HG02759 (cell line): ENCODE data around the gene TNRC6A.

Experiments
- ATAC-seq: cut with Tn5 transposase; IDR thresholded peaks from one replicate; pipeline ENCODE4 v1.9.1; 2021; ENCODE audit warnings: mild to moderate bottlenecking, moderate library complexity; ENCODE audit not compliant: unreplicated experiment

TNRC6A gene

GRCh38 chr16:24755201-24755874, 25.9 kb downstream of the TNRC6A start:
- ATAC-seq, result no peak

- no peak for ATAC-seq
Observed at GRCh38 chr16:24758373-24758772, 28.9 kb downstream of the TNRC6A start.

DNA sequence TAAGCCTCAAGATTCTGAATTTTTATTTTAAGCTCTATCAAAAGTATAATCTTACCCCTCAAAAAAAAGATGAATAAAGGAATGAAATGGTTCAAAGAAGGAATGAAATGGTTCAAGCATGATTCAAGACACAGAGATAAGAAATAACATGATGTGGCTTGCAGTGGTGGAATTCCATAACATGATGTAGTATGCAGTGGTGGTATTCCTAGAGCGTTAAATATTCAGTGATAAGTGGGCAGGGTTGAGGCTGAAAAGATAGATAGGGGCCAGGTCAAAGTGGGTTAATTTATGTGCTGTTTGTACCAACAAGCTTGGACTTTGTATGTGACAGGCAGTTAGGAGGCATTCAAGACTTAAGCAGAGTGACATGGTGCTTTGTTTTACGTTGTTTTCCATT, 29.6 kb downstream of the TNRC6A start:
- ATAC-seq, result no peak

DNA sequence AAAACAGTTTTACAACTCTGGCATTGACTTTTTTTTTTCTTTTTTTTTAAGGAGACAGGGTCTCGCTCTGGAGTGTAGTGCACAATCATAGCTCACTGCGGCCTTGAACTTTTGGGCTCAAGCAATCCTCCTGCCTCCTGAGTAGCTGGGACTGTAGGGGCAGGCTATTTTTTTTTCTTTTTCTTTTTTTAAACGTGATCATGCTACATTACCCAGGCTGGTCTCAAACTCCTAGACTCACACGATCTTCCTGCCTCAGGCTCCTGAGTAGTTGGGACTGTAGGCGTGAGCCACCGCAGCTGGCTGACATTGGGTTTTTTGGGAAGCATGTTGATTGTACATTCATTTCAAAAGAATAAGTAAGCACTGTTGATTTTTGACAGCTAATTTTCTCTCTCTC, 32.1 kb downstream of the TNRC6A start:
- ATAC-seq, result no peak

DNA sequence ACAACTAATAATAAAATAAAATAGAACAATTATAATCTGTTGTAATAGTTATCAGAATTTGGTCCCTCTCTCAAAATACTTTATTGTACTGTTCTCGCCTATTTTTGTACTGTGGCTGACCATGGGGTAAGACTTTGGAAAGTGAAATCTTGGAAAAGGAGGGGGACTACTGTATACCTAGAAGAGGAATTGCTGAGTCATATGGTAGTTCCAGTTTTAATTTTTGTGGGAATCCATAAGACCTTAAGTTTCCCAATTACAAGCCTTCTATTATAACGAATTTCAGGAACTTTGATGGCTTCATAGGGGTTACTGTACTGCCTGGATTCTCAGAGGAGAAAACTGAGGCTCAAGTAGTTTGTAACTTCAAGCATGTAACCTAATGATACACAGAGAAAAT, 35.5 kb downstream of the TNRC6A start:
- no peak for ATAC-seq

GRCh38 chr16:24766057-24766456, 36.6 kb downstream of the TNRC6A start:
- no peak for ATAC-seq

DNA sequence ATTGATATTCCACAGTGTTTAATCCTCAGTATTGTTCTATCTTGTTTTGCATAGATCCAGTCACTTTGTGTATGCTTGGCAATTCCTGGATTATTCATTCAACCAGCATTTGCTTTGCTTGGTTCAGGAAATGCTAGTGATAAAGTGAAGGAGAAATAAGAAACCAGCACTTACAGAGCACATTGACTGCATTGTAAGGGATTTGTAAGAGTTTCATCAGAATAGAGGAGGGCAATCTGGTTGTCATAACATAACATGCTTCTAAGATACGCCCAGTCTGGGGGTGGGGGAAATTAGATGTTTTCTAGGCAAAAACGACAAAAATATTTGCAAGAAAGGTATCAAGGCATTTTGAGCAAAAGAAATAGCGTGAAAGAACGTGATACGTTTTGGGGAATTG, 40.4 kb downstream of the TNRC6A start:
- no peak for ATAC-seq

DNA sequence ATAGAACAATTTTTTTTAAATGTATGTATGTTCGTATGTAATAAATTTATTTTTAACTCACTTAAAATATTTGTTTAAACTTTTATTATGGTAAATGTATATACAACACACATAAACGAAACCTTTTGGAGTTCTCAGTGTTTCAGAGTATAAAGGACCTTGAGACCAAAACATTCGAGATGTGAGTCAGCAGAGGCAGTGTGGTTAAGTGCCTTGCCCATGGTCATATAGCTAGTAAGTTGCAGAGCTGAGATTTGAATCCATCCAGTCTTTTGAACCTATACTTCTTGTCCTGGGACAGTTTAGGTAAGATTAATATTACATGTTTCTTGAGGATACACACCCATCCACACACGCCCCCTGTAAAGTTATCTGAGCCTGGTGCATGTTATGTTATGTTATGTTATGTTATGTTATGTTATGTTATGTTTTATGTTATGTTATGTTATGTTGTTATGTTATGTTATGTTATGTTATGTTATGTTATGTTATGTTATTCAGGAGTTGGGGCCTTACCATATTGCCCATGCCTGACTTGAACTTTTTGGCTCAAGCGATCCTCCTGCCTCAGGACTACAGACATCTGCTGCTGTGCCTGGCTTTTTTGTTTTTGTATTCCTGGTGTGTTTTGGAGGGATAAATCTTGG, 41.8 kb downstream of the TNRC6A start:
- ATAC-seq, result no peak

DNA sequence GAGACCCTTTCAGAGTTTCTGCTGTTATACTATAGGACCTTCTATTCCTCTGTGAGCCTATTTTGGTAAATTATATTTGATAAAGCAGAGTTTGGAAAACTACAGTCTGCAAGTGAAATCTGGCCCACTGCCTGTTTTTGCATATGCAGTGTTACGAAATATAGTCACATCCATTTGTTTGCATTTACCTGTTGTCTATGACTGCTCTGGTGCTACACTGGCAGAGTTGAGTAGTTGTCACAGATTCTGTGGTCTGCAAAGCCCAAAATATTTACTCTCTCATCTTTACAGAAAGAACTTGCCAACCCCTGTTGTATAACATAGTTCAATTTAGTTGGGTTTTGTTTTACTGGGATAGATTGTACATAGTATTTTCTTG, 42.3 kb downstream of the TNRC6A start:
- ATAC-seq, result no peak

- ATAC-seq, result no peak
Observed at GRCh38 chr16:24773771-24774427, 44.4 kb downstream of the TNRC6A start.

DNA sequence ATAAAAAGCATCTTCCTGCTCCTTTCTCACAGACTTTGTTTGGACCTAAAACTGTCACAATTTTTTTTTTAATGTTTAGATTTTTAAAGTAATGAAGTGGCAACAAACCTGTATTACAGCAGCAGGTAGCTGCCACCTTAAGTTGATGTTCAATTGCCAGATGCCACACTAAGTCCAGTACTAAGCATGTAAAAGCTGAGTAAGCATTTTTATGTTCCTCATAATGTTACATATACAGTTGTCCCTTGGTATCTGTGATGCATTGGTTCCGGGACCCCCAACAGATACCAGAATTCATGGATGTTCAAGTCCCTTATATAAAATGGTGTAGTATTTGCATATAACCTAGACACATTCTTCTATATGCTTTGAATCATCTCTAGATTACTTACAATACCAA, 45.1 kb downstream of the TNRC6A start:
- no peak for ATAC-seq

DNA sequence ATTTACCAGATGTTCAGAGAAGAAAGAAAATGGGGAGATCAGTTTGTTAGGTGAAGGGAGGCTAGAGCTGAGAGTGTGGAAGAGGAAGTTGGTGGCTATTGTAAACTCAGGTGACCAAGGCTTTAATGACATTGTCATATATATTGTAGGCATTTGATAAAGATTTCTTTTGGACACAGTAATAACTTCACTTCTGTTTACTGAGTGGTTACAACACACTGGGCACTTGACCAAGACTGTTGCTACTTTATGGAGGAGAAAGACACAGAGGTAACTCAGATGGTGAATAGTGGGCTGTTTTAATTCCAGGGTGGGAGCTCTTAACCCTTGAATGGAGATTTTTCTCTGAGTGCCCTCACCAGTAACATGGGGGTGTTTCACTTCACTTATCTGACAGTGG, 46.0 kb downstream of the TNRC6A start:
- no peak for ATAC-seq

DNA sequence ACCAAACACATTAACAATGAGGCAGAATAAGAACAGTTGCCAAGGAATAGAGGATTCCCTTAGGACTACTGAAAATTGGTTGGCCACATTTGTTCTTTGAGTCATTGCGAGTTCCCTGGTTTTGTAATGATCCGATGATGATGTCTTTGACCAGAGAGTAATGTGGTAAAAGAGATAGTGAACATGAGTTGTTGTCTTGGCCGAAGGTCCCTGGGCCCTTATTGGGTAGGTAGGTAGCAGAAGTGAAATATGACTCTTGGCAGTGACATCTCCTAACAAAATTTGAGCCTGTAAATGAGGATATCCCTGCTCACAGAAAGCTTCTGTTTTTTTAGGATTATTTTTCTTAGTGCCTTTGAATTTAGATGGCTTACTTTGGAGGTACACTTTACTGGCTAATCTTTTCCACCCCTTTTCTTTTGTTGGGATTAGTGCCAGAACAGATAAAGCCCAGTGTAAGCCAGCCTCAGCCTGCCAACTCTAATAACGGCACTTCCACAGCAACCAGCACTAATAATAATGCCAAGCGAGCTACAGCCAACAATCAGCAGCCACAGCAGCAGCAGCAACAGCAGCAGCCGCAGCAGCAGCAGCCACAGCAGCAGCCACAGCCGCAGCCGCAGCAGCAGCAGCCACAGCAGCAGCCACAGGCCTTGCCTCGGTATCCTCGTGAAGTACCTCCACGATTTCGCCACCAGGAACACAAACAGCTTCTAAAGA, 47.2 kb downstream of the TNRC6A start:
- ATAC-seq, result no peak

DNA sequence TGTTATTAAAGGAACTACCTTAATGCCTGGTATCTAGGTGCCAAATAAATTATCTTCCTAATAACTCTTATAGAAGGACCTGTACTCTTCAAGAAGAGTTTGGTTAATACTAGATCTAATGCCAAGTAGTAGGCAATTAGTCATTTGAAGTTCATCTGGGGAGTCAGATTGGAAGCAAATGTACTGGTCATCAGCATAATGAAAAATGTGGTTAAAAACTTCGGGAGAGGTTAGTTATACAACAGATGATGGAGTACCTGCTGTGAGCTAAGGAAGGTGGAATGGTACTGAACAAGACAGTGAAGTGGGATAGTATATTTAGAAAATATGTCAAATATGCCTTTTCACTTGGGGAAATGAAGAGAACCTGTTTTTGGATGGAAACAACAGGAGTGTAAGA, 49.2 kb downstream of the TNRC6A start:
- no peak for ATAC-seq

GRCh38 chr16:24781256-24781655, 51.8 kb downstream of the TNRC6A start:
- no peak for ATAC-seq

DNA sequence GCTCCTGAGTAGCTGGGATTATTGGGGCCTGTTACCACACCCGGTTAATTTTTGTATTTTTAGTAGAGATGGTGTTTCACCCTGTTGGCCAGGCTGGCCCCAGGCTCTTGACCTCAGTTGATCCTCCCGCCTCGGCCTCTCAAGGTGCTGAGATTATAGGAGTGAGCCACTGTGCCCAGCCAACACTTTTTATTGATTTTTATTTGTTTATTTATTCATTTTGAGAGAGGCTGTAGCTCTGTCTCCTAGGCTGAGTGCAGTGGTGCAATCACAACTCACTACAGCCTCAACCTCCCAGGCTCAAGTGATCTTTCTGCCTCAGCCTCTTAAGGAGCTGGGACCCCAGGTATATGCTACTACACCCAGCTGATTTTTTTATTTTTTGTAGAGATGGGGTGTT, 54.7 kb downstream of the TNRC6A start:
- ATAC-seq, result no peak

DNA sequence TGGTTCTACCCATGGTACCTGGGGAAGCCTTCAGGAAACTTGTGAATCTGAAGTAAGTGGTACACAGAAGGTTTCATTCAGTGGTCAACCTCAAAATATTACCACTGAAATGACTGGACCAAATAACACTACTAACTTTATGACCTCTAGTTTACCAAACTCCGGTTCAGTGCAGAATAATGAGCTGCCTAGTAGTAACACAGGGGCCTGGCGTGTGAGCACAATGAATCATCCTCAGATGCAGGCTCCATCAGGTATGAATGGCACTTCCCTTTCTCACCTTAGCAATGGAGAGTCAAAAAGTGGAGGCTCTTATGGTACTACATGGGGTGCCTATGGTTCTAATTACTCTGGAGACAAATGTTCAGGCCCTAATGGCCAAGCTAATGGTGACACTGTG, 60.4 kb downstream of the TNRC6A start:
- ATAC-seq, result no peak

DNA sequence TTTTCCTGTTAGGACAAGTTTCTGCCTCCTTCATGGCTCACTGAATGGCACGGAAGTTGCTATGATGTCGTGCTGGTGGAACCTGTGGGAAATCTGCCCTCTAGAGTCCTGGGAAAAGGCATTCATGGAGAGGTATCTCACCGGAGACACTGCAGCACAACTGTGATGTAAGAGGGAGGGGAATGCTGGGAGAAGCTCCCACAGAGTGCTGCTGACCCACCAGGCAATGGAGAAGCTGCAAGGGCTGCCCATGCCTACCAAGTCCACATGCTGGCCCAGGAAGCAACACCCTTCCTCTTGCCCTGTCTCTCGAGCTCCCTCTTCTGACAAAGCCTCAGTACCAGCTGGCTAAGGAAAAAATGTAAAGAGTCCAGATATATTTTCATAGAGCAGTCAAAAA, 71.1 kb downstream of the TNRC6A start:
- no peak for ATAC-seq

GRCh38 chr16:24801761-24802302, 72.4 kb downstream of the TNRC6A start:
- no peak for ATAC-seq

GRCh38 chr16:24805484-24805883, 76.0 kb downstream of the TNRC6A start:
- ATAC-seq, result no peak

DNA sequence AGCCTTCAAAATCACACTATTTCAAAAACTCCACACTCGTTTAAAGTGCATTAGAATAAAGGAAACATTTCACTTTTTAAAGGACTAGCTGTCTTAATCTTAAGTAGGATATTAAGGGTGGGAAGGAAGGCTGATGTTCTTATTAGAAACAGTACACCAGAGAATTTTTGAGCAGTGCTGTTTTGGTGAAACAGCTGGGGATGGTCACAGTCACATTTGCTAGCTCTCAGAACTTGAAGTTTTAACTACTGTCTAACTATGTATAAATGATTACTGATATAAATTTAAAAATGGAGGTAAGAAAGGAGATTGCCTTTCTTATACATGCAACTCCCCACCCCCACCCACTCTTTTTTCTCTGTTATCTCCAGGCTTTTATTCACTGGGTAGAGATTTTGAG, 77.8 kb downstream of the TNRC6A start:
- no peak for ATAC-seq
